GM19324 (cell line): ENCODE data around the gene VAT1L.

Experiments used
- ATAC-seq: cut with Tn5 transposase; IDR thresholded peaks from one replicate; pipeline ENCODE4 v1.9.1; 2021; ENCODE audit warnings: mild to moderate bottlenecking, moderate library complexity; ENCODE audit not compliant: unreplicated experiment, low FRiP score

Gene VAT1L

GRCh38 chr16:77788181-77789084, at the start of gene VAT1L:
VAT1L (plus strand) TSS chr16:77788564; CDS start chr16:77788683, 119 bp downstream.
- ATAC-seq: no peak

GRCh38 chr16:77738706-77739558, 49.4 kb upstream of the VAT1L start:
- no peak for ATAC-seq

- ATAC-seq: no peak
Measured at GRCh38 chr16:77739559-77739892, 48.8 kb upstream of the VAT1L start.

- ATAC-seq: no peak
Measured at GRCh38 chr16:77744141-77744540, 44.2 kb upstream of the VAT1L start.

GRCh38 chr16:77745972-77746371, 42.4 kb upstream of the VAT1L start:
- no peak for ATAC-seq

- no peak for ATAC-seq
Measured at GRCh38 chr16:77748421-77749005, 39.9 kb upstream of the VAT1L start.

GRCh38 chr16:77749415-77749814, 38.9 kb upstream of the VAT1L start:
- no peak for ATAC-seq

- ATAC-seq: no peak
Measured at GRCh38 chr16:77758046-77758445, 30.3 kb upstream of the VAT1L start.

- ATAC-seq: no peak
Measured at GRCh38 chr16:77758508-77758907, 29.9 kb upstream of the VAT1L start.

GRCh38 chr16:77759201-77759600, 29.2 kb upstream of the VAT1L start:
- ATAC-seq: no peak

GRCh38 chr16:77759821-77760220, 28.5 kb upstream of the VAT1L start:
- no peak for ATAC-seq

- ATAC-seq: no peak
Measured at GRCh38 chr16:77760800-77761199, 27.6 kb upstream of the VAT1L start.

GRCh38 chr16:77761204-77761603, 27.2 kb upstream of the VAT1L start:
- ATAC-seq: no peak

- ATAC-seq: no peak
Measured at GRCh38 chr16:77762262-77762661, 26.1 kb upstream of the VAT1L start.

- no peak for ATAC-seq
Measured at GRCh38 chr16:77763994-77764393, 24.4 kb upstream of the VAT1L start.

- no peak for ATAC-seq
Measured at GRCh38 chr16:77767211-77767610, 21.2 kb upstream of the VAT1L start.

- no peak for ATAC-seq
Measured at GRCh38 chr16:77767826-77768225, 20.5 kb upstream of the VAT1L start.

- no peak for ATAC-seq
Measured at GRCh38 chr16:77775911-77776909, 12.2 kb upstream of the VAT1L start.

GRCh38 chr16:77777745-77778144, 10.6 kb upstream of the VAT1L start:
- ATAC-seq: no peak

- no peak for ATAC-seq
Measured at GRCh38 chr16:77780378-77780837, 8.0 kb upstream of the VAT1L start.
